ENCODE data around the gene HMGB4. TPM values are rescaled to one million over a fixed set of nuclear protein-coding genes. Genes with fewer than 3 reads are reported as not detected.

HMGB4 gene
- total and polyA plus RNA-seq, 7 donors, result not detected

GRCh38 chr1:33819290-33819912, 44.5 kb upstream of the HMGB4 start:
- H3K27me3 ChIP-seq (ENCODE audit: insufficient read depth in 3 of 3, low read length in 2 of 3), result peaks cover 0 to 9% (median 4%) of the 10 kb centered on the region in 3 donors
- WGBS, 3 donors, result 84 to 87% (median 85%) methylated on average over 10 of the region's 10 CpGs

GRCh38 chr1:33819913-33820311, 44.0 kb upstream of the HMGB4 start:
- no peak for TF ChIP-seq CTCF (IDR thresholded peaks at IDR 0.05)

More at GRCh38 chr1:33819290-33819912, 44.5 kb upstream of the HMGB4 start:
- H3K36me3 ChIP-seq (ENCODE audit: insufficient read depth in 1 of 2, low read depth in 1 of 2), result no peaks in the 10 kb centered on the region
- intact Hi-C loops (cut with DNase I), result no loop called here
- DNase-seq (no peak), ATAC-seq (no peak)
- H3K4me1 ChIP-seq, result no peaks in the 10 kb centered on the region
- TF ChIP-seq CTCF (IDR thresholded peaks at IDR 0.05), result no peak
- H3K4me3 ChIP-seq, result no peak overlapping the region
- H3K27ac ChIP-seq, result no peak overlapping the region
- no peaks in the 10 kb centered on the region for H3K9me3 ChIP-seq

GRCh38 chr1:33820804-33821203, 43.1 kb upstream of the HMGB4 start:
- TF ChIP-seq CTCF (IDR thresholded peaks at IDR 0.05), result no peak
- no peak for DNase-seq
- Histone ChIP-seq H3K4me3 (no peak overlapping the region), H3K9me3 (no peaks in the 10 kb centered on the region), H3K27ac (no peak overlapping the region), H3K36me3 (ENCODE audit: insufficient read depth in 1 of 2, low read depth in 1 of 2) (no peaks in the 10 kb centered on the region), H3K4me1 (no peaks in the 10 kb centered on the region), H3K27me3 (ENCODE audit: insufficient read depth in 3 of 3, low read length in 2 of 3) (peaks cover 0 to 9% (median 1%) of the 10 kb centered on the region in 3 donors)
- ATAC-seq, result no peak
- intact Hi-C loops (cut with DNase I), result no loop called here
- 64 to 68% (median 67%) methylated on average over 5 of the region's 5 CpGs for WGBS, 3 donors

More at GRCh38 chr1:33819913-33820311, 44.0 kb upstream of the HMGB4 start:
- ATAC-seq (no peak), DNase-seq (no peak)
- Histone ChIP-seq H3K36me3 (ENCODE audit: insufficient read depth in 1 of 2, low read depth in 1 of 2) (no peaks in the 10 kb centered on the region), H3K4me3 (no peak overlapping the region), H3K27me3 (ENCODE audit: insufficient read depth in 3 of 3, low read length in 2 of 3) (peaks cover 0 to 9% (median 1%) of the 10 kb centered on the region in 3 donors), H3K27ac (no peak overlapping the region), H3K9me3 (no peaks in the 10 kb centered on the region), H3K4me1 (no peaks in the 10 kb centered on the region)
- WGBS, 3 donors, result 70 to 77% (median 75%) methylated on average over 7 of the region's 7 CpGs
- intact Hi-C loops (cut with DNase I), result no loop called here

GRCh38 chr1:33821291-33821690, 42.6 kb upstream of the HMGB4 start:
- Histone ChIP-seq H3K27ac (no peak overlapping the region), H3K36me3 (ENCODE audit: insufficient read depth in 1 of 2, low read depth in 1 of 2) (no peaks in the 10 kb centered on the region), H3K27me3 (ENCODE audit: insufficient read depth in 3 of 3, low read length in 2 of 3) (peaks cover 0 to 9% (median 1%) of the 10 kb centered on the region in 3 donors), H3K4me3 (no peak overlapping the region), H3K4me1 (no peaks in the 10 kb centered on the region), H3K9me3 (no peaks in the 10 kb centered on the region)
- DNase-seq (no peak), ATAC-seq (no peak)
- intact Hi-C loops (cut with DNase I), result no loop called here
- 84 to 92% (median 88%) methylated on average over 6 of the region's 6 CpGs for whole genome bisulfite sequencing, 3 donors
- TF ChIP-seq CTCF (IDR thresholded peaks at IDR 0.05), result no peak

GRCh38 chr1:33822396-33822795, 41.5 kb upstream of the HMGB4 start:
- no peak overlapping the region for H3K27ac ChIP-seq
- peaks cover 0 to 9% (median 1%) of the 10 kb centered on the region in 3 donors for H3K27me3 ChIP-seq (ENCODE audit: insufficient read depth in 3 of 3, low read length in 2 of 3)
- H3K4me3 ChIP-seq, result no peak overlapping the region
- intact Hi-C loops (cut with DNase I), result no loop called here
- DNase-seq, result no peak
- no peak for TF ChIP-seq CTCF (IDR thresholded peaks at IDR 0.05)
- H3K4me1 ChIP-seq, result no peaks in the 10 kb centered on the region
- ATAC-seq, result no peak
- no peaks in the 10 kb centered on the region for H3K9me3 ChIP-seq
- 56 to 70% (median 58%) methylated on average over 6 of the region's 6 CpGs for WGBS, 3 donors
- H3K36me3 ChIP-seq (ENCODE audit: insufficient read depth in 1 of 2, low read depth in 1 of 2), result no peaks in the 10 kb centered on the region
